Breast epithelium (tissue), 4 donors: ENCODE measurements around the gene SPATC1L. TPM values are rescaled to one million over a fixed set of nuclear protein-coding genes. Genes with fewer than 3 reads are reported as not detected.

Experiments
- DNase-seq, 2 donors: peaks; one replicate each; pipeline ENCODE4 v3.0.0-alpha.2; 2019; ENCODE audit warnings: low spot score in 2 of 2
- H3K27ac ChIP-seq, 2 donors: fragments of 200-600 bp; sonication (generic) in 1 of 2; one replicate each; pipeline ENCODE4 v1.5.1; 2016 to 2019; ENCODE audit warnings: mild to moderate bottlenecking in 1 of 2
- H3K27me3 ChIP-seq, 2 donors: fragments of 200-600 bp; sonication (generic) in 1 of 2; one replicate each; pipeline versions ENCODE4 v1.5.1 to v1.6.0; 2017 to 2019; ENCODE audit warnings: control low read depth in 1 of 2, mild to moderate bottlenecking in 1 of 2
- H3K36me3 ChIP-seq: fragments of 200-600 bp; one replicate; pipeline ENCODE4 v1.5.1; 2019
- H3K4me1 ChIP-seq, 2 donors: fragments of 200-600 bp; sonication (generic); one replicate each; pipeline ENCODE4 v1.5.1; 2016 to 2019; ENCODE audit warnings: control low read depth in 1 of 2
- H3K4me3 ChIP-seq, 3 donors: fragments of 200-600 bp; sonication (generic); 1 replicate in 2 of 3; 2 replicates in 1 of 3; pipeline ENCODE4 v1.5.1; 2016 to 2019; ENCODE audit warnings: mild to moderate bottlenecking in 3 of 3, moderate library complexity in 2 of 3
- H3K9me3 ChIP-seq, 2 donors: fragments of 200-600 bp; sonication (generic) in 1 of 2; one replicate each; pipeline ENCODE4 v1.5.1; 2016 to 2019; ENCODE audit warnings: control low read depth in 1 of 2
- CTCF ChIP-seq, 3 donors: fragments of 450-650 bp; IDR thresholded peaks; one replicate each; pipeline ENCODE4 v1.5.1; 2016 to 2017; ENCODE audit warnings: antibody characterized with exemption in 3 of 3, mild to moderate bottlenecking in 3 of 3, moderate library complexity in 3 of 3
- POLR2A ChIP-seq: fragments of 450-650 bp; IDR thresholded peaks from one replicate; pipeline ENCODE4 v1.6.1; 2016; ENCODE audit warnings: antibody characterized with exemption, mild to moderate bottlenecking, moderate library complexity
- POLR2AphosphoS5 ChIP-seq, 3 donors: sonication (generic); formaldehyde crosslinking; IDR thresholded peaks; one replicate each; pipeline ENCODE4 v1.6.1; 2017; ENCODE audit warnings: antibody characterized with exemption in 3 of 3
- intact Hi-C: fragments of 100-400 bp; cut with DNase I; formaldehyde crosslinking; loops from one replicate; pipeline ENCODE4 v1.15.1; 2023; ENCODE audit warnings: low total_unique reads
- total RNA-seq, 3 donors: library from RNA; depleted of rRNA; stranded (reverse); fragments of >200 nt; gene quantifications; one replicate each; pipeline ENCODE4 v1.1.0, GENCODE V29; 2016

Gene SPATC1L
- total RNA-seq, 3 donors from 2014 or later, result 1.6 to 7.0 (median 6.2) TPM

- H3K36me3 ChIP-seq, result no peaks in the 10 kb centered on the region
- peak in 1 of 2 donors; percentile 40 for DNase-seq
- no peak overlapping the region for H3K4me3 ChIP-seq
- intact Hi-C loops, result no loop called here
- H3K9me3 ChIP-seq, result peaks cover 4 to 6% of the 10 kb centered on the region in 2 donors
- no peaks in the 10 kb centered on the region for H3K4me1 ChIP-seq
- peak overlapping the region in 1 of 2 donors; percentile 52 for H3K27ac ChIP-seq
- H3K27me3 ChIP-seq, result no peaks in the 10 kb centered on the region
- TF ChIP-seq POLR2A (no peak), CTCF (IDR thresholded peaks at IDR 0.05) (no peak), POLR2AphosphoS5 (IDR thresholded peaks at IDR 0.05) (no peak)
Observed at GRCh38 chr21:46117586-46118315, 66.5 kb downstream of the SPATC1L start.

- Histone ChIP-seq H3K4me3 (no peak overlapping the region), H3K36me3 (no peaks in the 10 kb centered on the region), H3K27me3 (no peaks in the 10 kb centered on the region), H3K27ac (peak overlapping the region in 1 of 2 donors; percentile 52), H3K4me1 (no peaks in the 10 kb centered on the region), H3K9me3 (peaks cover 4 to 6% of the 10 kb centered on the region in 2 donors)
- DNase-seq, result peak in 1 of 2 donors; percentile 42
- TF ChIP-seq POLR2A, result no peak
- TF ChIP-seq CTCF (IDR thresholded peaks at IDR 0.05), result no peak
- no peak for TF ChIP-seq POLR2AphosphoS5 (IDR thresholded peaks at IDR 0.05)
- intact Hi-C loops, result no loop called here
Observed at GRCh38 chr21:46116776-46117585, 67.3 kb downstream of the SPATC1L start.

GRCh38 chr21:46116189-46116775 lies 68.0 kb downstream of the SPATC1L start:
- H3K4me1 ChIP-seq, result no peaks in the 10 kb centered on the region
- H3K9me3 ChIP-seq, result peaks cover 4 to 6% of the 10 kb centered on the region in 2 donors
- intact Hi-C loops, result no loop called here
- peak in 1 of 2 donors; percentile 39 for DNase-seq
- TF ChIP-seq POLR2AphosphoS5 (IDR thresholded peaks at IDR 0.05) (no peak), POLR2A (no peak), CTCF (IDR thresholded peaks at IDR 0.05) (no peak)
- no peak overlapping the region for H3K4me3 ChIP-seq
- peak overlapping the region in 1 of 2 donors; percentile 43 for H3K27ac ChIP-seq
- no peaks in the 10 kb centered on the region for H3K27me3 ChIP-seq
- H3K36me3 ChIP-seq, result no peaks in the 10 kb centered on the region

GRCh38 chr21:46115441-46116188 lies 68.6 kb downstream of the SPATC1L start:
- TF ChIP-seq CTCF (IDR thresholded peaks at IDR 0.05) (no peak), POLR2A (no peak), POLR2AphosphoS5 (IDR thresholded peaks at IDR 0.05) (no peak)
- Histone ChIP-seq H3K36me3 (no peaks in the 10 kb centered on the region), H3K27ac (peak overlapping the region in 1 of 2 donors; percentile 25), H3K4me3 (no peak overlapping the region), H3K27me3 (no peaks in the 10 kb centered on the region), H3K4me1 (no peaks in the 10 kb centered on the region), H3K9me3 (peaks cover 4 to 6% of the 10 kb centered on the region in 2 donors)
- intact Hi-C loops, result no loop called here
- peak in 1 of 2 donors; percentile 37 for DNase-seq
